Measurements from ENCODE around the gene VSTM4.

Gene VSTM4

GRCh38 chr10:49141541-49142332 is 26.4 kb upstream of the VSTM4 start:
- DNase-seq = no peak

DNA sequence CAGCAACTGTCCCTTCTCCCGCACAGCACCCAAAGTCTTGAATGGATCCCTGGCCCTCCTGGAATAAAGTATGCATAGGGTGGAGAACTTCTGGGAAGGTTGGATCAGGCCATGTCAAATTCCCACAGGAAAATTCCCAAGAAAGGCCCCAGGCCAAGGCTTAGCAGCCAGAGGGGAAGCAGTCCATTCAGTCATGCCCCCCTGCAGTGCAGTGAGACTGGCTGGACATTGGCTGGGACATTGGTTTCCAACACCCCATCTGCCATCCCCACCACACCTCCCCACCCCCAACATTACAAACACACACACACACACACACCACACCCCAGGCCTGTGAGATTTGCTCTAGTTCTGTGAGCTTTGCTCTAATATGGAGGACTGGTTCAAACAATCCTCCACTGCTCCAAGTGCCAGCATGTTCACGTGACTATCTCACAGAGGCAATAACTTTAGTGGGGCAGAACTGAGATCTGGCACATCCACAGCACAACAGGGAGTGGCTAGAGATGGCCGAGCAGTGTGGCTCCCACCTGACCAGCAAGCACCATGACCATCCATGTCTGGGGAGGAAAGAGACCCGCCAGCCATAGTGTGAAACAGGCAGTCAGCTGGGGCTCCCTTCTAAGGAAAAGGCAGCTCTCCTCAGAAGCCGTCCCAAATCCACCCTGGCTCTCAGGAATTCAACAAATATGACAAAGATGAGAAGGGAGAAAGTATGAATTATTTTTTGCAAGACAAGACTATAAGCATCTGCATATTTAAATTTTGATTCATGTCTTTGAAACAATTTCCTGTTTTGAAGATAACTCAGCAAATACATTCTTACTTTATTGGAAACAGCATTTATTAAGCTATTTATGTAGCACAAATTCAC is 25.2 kb upstream of the VSTM4 start:
- DNase-seq = no peak

DNA sequence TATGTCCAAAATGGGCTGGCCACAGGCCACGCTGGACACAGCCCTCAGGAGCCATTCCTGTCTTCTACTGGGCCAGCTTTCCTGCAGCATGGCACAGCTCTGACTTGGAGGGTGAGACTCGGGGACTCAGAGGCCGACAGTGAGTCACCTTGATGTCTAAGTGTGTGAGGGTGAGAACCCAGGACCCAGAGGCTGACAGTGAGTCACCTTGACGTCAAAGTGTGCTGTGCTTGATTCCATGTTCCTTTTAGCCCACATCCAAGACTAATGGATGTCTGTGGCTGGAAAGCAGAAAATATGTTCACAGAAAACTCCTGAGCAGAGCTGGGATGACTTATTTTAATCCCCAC is 24.5 kb upstream of the VSTM4 start:
- peak in 2 of 56 donors; percentile 8 to 25 for DNase-seq

DNA sequence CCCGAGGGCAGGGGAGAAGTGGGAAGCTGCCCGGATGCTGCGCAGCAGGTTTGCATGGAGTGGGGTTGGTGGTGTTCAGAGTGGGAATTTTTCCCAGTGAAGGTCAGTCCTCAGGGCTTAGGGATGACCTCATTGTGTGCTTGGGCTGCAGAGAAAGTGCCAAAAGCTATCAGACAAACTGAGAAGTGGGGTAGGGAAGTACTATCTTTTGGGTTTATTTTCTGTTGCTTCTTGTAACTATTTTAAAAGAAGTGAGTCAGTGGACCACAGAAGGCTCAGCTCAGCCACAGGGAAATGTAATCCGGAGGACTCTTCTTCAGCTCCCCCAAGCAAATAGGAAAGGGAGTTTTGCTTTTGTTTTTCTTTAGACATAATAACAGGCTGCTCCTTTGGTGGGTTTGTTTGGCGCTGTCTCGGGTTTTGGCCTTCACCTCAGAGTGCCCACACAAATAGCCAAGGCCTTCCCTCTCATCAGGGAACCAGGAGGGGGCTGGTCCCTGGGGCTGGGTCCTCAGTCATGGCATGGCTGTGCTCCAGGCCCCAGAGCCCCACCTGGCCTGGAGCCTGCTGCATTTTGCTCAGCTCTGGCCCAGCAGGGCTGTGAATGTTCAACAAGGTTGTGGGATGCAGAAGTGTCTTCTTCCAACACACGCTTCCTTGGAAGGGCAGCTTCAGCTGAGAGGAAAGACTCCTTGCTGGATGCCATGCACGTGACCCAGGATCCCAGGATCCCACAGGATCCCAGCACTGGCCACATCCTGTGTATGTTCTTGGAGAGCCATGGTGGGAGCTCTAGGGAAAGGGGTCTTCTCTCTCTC is 23.9 kb upstream of the VSTM4 start:
- no peak for DNase-seq

- no peak for DNase-seq
Observed at GRCh38 chr10:49138361-49138891, 23.1 kb upstream of the VSTM4 start.

DNA sequence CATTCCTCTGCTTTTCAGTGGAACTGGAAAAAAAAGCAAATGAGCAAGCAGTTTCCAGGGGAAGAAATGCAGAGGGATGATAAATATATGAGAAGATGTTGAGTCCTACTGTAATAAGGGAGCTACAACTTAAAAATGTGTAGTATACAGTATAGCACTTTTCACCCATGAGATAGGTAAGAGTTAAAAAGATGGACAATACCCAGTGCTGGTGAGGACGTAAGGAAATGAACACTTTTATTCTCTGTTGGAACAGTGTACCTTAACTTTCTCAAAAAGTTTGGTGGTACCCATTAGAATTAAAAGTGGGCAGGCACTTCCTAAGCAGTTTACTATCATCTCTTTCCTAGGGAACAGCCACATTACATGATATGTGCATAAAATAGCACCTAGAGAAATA is 21.2 kb upstream of the VSTM4 start:
- DNase-seq = no peak

DNA sequence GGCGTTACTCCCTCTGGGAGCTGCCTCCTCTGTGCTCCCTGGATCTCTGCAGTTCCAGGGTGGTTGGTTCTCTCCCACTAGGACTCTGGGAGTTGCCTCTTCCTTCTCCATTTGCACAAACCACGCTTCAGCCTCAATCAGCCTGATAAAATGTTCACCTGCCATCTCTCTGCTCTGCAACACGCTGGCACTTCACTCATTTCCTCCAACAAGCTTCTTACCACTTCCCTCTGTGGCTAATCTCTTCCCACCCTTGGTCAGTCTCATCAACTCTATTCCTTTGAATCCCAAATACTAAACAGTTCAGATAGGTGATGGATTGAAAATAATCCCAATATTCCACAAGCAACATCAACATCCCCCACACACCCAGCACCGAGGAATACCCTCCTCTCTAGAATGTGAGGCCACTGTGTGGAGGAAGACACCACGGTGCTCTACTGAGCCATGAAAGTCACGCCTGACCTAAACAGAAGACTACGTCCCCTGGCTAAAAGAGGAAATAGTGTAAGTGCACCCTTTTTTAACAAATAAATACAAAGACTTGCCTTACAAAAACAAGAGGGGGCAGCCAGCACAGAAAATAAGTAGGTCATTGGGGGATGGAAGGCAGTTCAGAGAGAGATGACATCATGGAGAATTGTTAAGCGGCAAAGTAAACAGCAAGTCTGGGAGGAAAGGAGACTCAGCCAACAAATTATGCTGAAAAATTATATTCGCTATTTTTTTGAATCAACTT is 20.4 kb upstream of the VSTM4 start:
- DNase-seq = no peak

DNA sequence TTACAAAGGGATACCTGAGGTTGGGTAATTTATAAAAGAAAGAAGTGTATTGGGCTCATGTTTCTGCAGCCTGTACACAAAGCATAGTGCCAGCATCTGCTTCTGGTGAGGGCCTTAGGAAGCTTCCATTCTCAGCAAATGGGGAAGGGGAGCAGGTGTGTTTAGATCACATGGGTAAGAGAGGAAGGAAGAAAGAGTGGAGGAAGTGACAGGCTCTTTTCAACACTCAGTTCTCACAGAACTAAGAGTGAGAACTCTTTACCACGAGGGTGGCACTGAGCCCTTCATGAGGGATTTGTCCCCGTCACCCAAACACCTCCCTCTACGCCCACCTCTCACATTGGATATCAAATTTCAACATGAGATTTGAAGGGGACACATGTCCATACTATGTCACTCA is 19.0 kb upstream of the VSTM4 start:
- no peak for DNase-seq

GRCh38 chr10:49133706-49134248 is 18.5 kb upstream of the VSTM4 start, which contains the start of gene FAM170B:
Gene FAM170B (minus strand): TSS chr10:49134021. CDS start chr10:49133918, 103 bp downstream.
- DNase-seq = no peak

GRCh38 chr10:49132362-49132737 is 17.0 kb upstream of the VSTM4 start:
- no peak for DNase-seq

DNA sequence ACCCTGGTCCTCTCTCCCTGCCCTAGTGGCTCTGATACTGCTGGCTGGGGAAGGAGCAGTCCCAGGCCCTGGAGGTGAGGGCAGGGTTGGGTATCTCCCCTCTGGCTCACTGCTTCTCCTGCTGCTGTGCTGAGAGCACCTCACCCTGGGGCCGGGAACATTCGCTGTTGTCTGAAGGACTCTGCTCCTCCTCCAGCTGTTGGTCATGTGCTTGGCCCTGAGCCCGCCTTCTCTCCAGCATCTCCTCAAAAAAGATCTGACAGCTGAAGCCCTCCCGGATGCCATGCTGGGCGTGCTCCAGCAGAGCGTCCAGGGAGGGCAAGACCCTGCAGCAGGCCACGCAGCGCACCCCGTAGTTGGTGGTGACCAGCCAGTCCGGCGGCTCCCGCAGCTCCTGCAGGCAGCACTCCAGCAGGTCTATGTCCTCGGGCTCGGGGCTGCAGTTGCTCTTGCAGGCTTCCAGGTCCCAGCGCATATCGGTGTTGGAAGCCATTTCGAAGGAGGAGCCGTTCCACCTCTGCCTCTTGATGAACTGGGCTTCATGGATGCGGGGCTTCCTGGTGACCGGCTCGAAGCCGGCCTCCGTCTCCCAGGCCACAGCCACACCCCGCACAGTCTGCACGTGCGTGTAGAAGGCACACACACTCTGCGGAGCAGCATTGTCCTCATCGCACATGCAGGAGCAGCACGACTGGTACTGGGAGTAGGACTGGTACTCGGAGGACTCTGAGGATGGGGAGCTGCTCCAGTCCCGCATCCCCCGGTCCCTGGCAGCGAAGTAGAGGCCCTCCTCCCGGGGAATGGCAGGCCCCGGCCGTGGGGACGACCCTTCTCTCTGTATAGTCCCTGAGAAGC is 16.4 kb upstream of the VSTM4 start:
- DNase-seq = no peak

DNA sequence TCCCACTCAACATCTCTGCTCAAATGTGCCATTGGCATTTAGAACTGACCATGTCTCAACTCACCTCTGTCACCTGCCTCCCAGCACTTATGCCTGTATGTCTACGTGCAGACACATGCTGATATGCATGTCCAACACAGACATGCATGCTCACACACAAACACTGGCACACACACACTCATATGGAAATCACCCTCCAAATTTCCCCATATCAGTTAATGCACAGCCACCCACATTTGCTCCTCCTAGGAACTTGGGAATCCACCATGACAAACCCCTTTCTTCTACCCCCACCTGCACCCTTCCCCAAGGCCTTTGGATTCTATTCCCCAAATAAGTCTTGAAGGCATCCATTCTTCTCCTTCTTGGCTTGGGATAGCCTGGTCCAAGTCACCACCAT is 14.1 kb upstream of the VSTM4 start:
- DNase-seq = no peak

DNA sequence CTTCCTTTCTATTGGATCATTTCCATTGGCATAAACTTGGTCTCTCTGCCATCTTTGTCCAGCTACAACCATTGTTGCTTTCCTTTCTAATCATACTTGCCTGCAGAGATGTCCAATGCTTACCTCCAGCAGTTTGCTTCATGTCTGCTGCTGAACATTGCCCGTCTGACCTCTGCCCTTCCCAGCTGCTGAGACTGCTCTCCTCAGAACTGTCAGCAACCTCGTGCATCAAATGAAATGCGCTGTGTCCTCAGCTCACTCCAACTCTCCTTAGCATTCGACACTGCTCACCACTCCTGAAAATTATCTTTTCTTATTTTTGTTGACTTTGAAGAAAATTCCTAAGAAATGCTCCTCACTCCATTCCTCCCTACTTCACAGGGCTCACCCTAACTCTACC is 13.5 kb upstream of the VSTM4 start:
- DNase-seq = no peak

DNA sequence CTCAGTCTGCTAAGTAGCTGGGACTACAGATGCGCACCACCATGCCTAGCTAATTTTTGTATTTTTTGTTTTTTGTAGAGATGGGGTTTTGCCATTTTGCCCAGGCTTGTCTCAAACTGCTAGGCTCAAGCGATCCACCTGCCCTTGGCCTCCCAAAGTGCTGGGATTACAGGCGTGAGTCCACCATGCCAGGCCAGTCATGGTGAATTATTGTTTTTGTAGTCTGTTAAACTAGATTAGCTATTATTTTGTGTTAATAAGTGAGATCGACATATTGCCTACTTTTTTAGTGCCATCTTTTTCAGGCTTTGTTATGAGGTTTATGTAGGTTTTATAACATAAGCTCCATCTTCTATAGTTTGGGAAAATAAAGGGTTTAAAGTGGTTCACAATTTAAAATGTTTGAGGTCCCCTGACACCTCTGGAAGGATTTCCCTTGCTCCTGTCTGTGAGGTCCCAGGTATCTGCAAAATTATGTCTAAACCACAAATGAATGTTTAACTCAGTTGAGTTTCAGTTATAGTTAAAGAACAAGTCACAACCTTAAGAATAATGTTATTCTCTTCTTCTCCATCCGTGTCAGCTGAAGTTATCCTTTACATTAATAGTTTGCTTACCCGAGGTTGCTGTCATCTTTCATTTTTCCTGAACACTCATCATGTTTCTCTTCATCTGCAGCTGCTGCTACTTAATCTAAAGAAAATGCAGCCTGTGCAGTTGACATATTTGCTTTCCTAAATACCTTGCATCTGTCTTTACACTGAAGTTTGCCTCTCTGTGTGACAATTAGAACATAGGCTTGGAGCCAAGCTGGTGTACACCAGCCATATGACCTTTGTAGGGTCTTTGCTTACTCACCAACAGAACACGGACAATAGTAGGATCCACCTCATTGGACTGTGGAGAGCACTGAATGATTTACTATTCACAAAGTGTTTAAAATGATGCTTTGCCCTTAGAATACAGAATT is 8.9 kb upstream of the VSTM4 start:
- DNase-seq = no peak

DNA sequence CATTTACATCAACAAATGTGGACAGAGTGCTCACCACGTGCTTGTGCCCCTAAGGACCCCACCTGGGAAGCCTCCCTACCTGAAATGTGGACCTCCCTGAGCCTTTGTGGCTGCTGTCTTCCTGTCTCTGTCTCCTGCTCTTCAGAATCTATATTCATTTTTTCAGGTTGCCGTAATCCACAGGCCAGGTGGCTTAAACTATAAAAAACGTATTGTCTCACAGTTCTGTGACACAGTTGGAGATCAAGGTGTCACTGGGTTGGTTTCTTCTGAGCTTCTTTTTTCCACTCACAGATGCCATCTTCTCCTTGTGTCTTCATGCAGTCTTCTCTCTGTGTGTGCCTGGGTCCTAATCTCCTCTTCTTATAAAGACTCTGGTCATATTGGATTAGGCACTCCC is 5.6 kb upstream of the VSTM4 start:
- no peak for DNase-seq

DNA sequence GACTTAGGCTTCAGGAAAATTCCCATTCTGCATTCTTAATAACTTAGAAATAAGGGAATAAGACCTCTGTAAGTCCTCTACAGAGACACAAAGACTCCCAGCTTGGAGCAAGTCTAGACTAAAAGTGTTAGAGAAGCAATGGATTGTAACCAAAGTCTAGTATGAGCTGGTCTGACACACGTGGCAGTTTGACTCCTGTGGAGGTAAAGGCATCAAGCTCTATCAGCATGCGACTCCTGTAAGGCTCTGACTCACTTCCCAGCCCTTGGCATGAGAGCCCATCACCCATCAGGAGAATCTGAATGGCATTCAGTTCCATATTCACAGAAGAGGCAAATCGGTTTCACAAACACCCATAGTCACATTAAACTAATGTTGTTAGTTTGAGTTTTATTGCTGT is 4.4 kb upstream of the VSTM4 start:
- DNase-seq = no peak

DNA sequence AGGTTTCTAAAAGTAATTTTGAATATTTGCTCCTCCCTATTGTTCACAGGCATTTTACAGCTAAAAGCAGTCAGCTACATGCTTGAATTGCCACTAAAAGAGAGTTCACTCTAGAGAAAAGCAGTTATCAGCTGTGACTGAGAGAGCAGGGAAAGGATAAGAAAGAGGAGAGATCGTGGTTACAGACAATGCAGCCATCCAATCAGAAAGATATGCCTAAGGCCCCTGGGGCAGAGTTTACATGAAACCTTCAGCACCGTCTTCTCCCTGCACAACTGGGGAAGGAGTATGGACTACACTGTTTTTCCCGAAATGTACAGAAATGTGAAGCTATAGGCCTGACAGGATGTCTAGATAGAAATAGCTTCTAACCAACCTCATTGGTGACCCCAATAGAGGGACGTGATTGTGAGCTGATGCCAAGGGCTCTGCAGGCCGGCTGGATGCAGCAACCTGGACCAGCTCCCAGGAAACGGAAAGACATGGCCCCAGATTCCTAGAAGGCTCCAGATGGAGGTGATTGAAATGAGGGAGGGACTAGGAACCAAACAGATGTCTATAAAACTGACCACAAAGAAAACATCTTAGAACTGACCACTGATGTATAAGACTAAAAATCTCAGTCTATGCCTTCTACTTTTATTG is 3.2 kb upstream of the VSTM4 start:
- no peak for DNase-seq
